ENCODE measurements around the gene EDAR.

The EDAR gene

GRCh38 chr2:108909275-108909823, 79.7 kb downstream of the EDAR start:
- Histone ChIP-seq H3K9ac (ENCODE audit: low read length) (no peak overlapping the region), H3K4me2 (ENCODE audit: low read length) (no peak overlapping the region), H3F3A (ENCODE audit: insufficient read depth, low read length) (no peaks in the 10 kb centered on the region), H2AFZ (ENCODE audit: low read length) (no peak overlapping the region), H3K27me3 (ENCODE audit: insufficient read depth, low read length) (0 out of 2 replicates have a peak, but pooled peaks cover 4% of the 10 kb centered on the region), H3K4me1 (ENCODE audit: insufficient read depth, low read length, severe bottlenecking) (no peaks in the 10 kb centered on the region), H3K27ac (ENCODE audit: low read depth, low read length, poor library complexity, severe bottlenecking) (no peak overlapping the region), H3K36me3 (ENCODE audit: insufficient read depth, low read length) (no peaks in the 10 kb centered on the region), H3K9me3 (ENCODE audit: low read length) (no peaks in the 10 kb centered on the region), H3K4me3 (ENCODE audit: low read depth, low read length, poor library complexity, severe bottlenecking) (no peak overlapping the region), H3K9me2 (ENCODE audit: low read depth, low read length) (no peaks in the 10 kb centered on the region), H3K79me2 (ENCODE audit: insufficient read depth, low read length) (no peaks in the 10 kb centered on the region), H4K20me1 (ENCODE audit: insufficient read depth, low read length) (no peaks in the 10 kb centered on the region)
- TF ChIP-seq, protein P1, sequence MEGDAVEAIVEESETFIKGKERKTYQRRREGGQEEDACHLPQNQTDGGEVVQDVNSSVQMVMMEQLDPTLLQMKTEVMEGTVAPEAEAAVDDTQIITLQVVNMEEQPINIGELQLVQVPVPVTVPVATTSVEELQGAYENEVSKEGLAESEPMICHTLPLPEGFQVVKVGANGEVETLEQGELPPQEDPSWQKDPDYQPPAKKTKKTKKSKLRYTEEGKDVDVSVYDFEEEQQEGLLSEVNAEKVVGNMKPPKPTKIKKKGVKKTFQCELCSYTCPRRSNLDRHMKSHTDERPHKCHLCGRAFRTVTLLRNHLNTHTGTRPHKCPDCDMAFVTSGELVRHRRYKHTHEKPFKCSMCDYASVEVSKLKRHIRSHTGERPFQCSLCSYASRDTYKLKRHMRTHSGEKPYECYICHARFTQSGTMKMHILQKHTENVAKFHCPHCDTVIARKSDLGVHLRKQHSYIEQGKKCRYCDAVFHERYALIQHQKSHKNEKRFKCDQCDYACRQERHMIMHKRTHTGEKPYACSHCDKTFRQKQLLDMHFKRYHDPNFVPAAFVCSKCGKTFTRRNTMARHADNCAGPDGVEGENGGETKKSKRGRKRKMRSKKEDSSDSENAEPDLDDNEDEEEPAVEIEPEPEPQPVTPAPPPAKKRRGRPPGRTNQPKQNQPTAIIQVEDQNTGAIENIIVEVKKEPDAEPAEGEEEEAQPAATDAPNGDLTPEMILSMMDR (IDR thresholded peaks at IDR 0.05; ENCODE audit: low read length) = no peak
- TF ChIP-seq EZH2 (IDR thresholded peaks at IDR 0.05; ENCODE audit: borderline replicate concordance, low read length) = no peak

DNA sequence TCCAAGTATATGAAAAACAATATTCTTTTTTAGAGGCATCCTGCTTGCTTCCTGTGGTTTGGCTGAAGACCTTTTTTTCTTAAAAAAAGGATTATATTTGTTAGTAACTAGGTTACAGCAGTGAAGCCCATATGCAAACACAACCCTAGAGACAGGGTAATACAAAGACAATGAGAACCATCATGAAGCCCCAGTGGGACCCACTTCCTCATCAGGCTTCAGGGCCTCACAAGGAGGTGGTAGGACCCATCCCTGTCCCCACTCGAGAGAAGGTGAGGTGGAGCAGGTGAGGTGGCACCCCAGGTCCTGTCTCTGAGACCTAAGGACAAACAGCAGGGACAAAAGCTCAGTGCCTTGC, 80.3 kb downstream of the EDAR start:
- H3K27me3 ChIP-seq (ENCODE audit: insufficient read depth, low read length) = 0 out of 2 replicates have a peak, but pooled peaks cover 4% of the 10 kb centered on the region
- H3F3A ChIP-seq (ENCODE audit: insufficient read depth, low read length) = no peaks in the 10 kb centered on the region
- H3K9ac ChIP-seq (ENCODE audit: low read length) = no peak overlapping the region
- H3K4me2 ChIP-seq (ENCODE audit: low read length) = no peak overlapping the region
- H3K9me3 ChIP-seq (ENCODE audit: low read length) = no peaks in the 10 kb centered on the region
- no peaks in the 10 kb centered on the region for H3K79me2 ChIP-seq (ENCODE audit: insufficient read depth, low read length)
- no peaks in the 10 kb centered on the region for H3K9me2 ChIP-seq (ENCODE audit: low read depth, low read length)
- H3K4me1 ChIP-seq (ENCODE audit: insufficient read depth, low read length, severe bottlenecking) = no peaks in the 10 kb centered on the region
- H3K4me3 ChIP-seq (ENCODE audit: low read depth, low read length, poor library complexity, severe bottlenecking) = no peak overlapping the region
- H2AFZ ChIP-seq (ENCODE audit: low read length) = no peak overlapping the region
- no peaks in the 10 kb centered on the region for H4K20me1 ChIP-seq (ENCODE audit: insufficient read depth, low read length)
- H3K36me3 ChIP-seq (ENCODE audit: insufficient read depth, low read length) = no peaks in the 10 kb centered on the region
- no peak for TF ChIP-seq EZH2 (IDR thresholded peaks at IDR 0.05; ENCODE audit: borderline replicate concordance, low read length)
- TF ChIP-seq, protein P1 (IDR thresholded peaks at IDR 0.05; ENCODE audit: low read length) = no peak
- H3K27ac ChIP-seq (ENCODE audit: low read depth, low read length, poor library complexity, severe bottlenecking) = no peak overlapping the region

DNA sequence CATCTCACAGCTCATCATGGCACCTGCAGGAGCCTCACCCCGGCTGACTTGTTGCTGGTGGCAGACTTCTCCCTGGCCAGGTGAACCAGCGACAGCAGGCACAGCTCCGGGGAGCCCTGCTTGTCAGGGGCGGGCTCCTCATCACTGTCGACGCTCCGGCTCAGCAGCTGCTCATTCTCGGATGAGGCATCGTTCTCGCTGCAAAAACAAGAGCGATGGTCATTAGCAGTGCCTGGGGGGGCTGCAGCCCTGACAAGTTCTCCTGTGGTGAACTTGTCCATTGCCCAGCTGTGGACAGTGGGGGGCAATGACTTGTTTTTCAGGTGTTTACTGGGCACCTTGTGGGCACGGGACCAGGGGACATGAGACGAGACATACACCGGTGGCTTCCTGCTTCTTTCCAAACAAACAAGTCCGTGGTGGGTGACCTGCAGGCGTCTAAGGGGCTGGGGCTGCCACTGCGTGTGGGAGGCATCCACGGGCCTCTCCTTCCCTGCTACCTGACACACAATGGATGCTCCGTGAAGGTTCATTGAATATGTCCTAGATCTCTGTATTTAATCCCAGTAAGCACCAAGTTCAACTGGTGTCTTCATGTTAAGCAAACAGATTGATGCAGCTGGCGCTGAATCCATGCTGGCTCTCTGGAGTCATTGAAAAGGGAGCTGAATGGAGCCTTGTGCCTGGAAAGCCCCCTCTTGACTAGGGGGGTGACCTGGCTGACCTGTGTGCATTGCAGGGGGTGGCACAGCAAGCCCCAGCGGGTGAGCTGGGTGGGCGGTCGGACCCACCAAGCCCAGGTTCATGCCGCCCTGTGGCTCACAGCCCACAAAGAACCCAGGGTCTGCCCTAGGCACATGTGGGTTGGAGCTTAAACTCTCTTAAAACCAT, 81.0 kb downstream of the EDAR start:
- no peak overlapping the region for H2AFZ ChIP-seq (ENCODE audit: low read length)
- H3K27me3 ChIP-seq (ENCODE audit: insufficient read depth, low read length) = 0 out of 2 replicates have a peak, but pooled peaks cover 4% of the 10 kb centered on the region
- no peaks in the 10 kb centered on the region for H3K79me2 ChIP-seq (ENCODE audit: insufficient read depth, low read length)
- no peaks in the 10 kb centered on the region for H3K36me3 ChIP-seq (ENCODE audit: insufficient read depth, low read length)
- H3F3A ChIP-seq (ENCODE audit: insufficient read depth, low read length) = no peaks in the 10 kb centered on the region
- H4K20me1 ChIP-seq (ENCODE audit: insufficient read depth, low read length) = no peaks in the 10 kb centered on the region
- H3K27ac ChIP-seq (ENCODE audit: low read depth, low read length, poor library complexity, severe bottlenecking) = no peak overlapping the region
- no peaks in the 10 kb centered on the region for H3K9me3 ChIP-seq (ENCODE audit: low read length)
- H3K4me1 ChIP-seq (ENCODE audit: insufficient read depth, low read length, severe bottlenecking) = no peaks in the 10 kb centered on the region
- no peak overlapping the region for H3K9ac ChIP-seq (ENCODE audit: low read length)
- no peaks in the 10 kb centered on the region for H3K9me2 ChIP-seq (ENCODE audit: low read depth, low read length)
- no peak overlapping the region for H3K4me3 ChIP-seq (ENCODE audit: low read depth, low read length, poor library complexity, severe bottlenecking)
- no peak overlapping the region for H3K4me2 ChIP-seq (ENCODE audit: low read length)
- TF ChIP-seq, protein P1 (IDR thresholded peaks at IDR 0.05; ENCODE audit: low read length) = no peak
- TF ChIP-seq EZH2 (IDR thresholded peaks at IDR 0.05; ENCODE audit: borderline replicate concordance, low read length) = no peak
